GM18907 (cell line): ENCODE data around the gene TAF15.

Source experiments
- ATAC-seq: cut with Tn5 transposase; IDR thresholded peaks from one replicate; pipeline ENCODE4 v1.9.1; 2021; ENCODE audit warnings: mild to moderate bottlenecking, moderate library complexity; ENCODE audit not compliant: unreplicated experiment

Gene TAF15

GRCh38 chr17:35808962-35809854, at the start of gene TAF15:
TAF15 (plus strand) TSS chr17:35809484; CDS start chr17:35809570, 86 bp downstream.
- ATAC-seq: peak; percentile 91

GRCh38 chr17:35760587-35760986, 48.7 kb upstream of the TAF15 start, which contains the start of gene C17orf50:
C17orf50 (plus strand) TSS chr17:35760887; CDS start chr17:35760942, 55 bp downstream.
- ATAC-seq: no peak

- ATAC-seq: no peak
Measured at GRCh38 chr17:35761601-35762000, 47.7 kb upstream of the TAF15 start.

- no peak for ATAC-seq
Measured at GRCh38 chr17:35763767-35764122, 45.5 kb upstream of the TAF15 start.

- ATAC-seq: peak; percentile 87
Measured at GRCh38 chr17:35764123-35764991, 44.9 kb upstream of the TAF15 start.

GRCh38 chr17:35765086-35765710, 44.1 kb upstream of the TAF15 start:
- no peak for ATAC-seq

- no peak for ATAC-seq
Measured at GRCh38 chr17:35765756-35766488, 43.4 kb upstream of the TAF15 start.

GRCh38 chr17:35766489-35766877, 42.8 kb upstream of the TAF15 start:
- ATAC-seq: no peak

- no peak for ATAC-seq
Measured at GRCh38 chr17:35766903-35767510, 42.3 kb upstream of the TAF15 start.

GRCh38 chr17:35768797-35769196, 40.5 kb upstream of the TAF15 start:
- no peak for ATAC-seq

- ATAC-seq: no peak
Measured at GRCh38 chr17:35769895-35770486, 39.3 kb upstream of the TAF15 start.

- no peak for ATAC-seq
Measured at GRCh38 chr17:35773129-35773528, 36.2 kb upstream of the TAF15 start.

GRCh38 chr17:35773679-35774425, 35.4 kb upstream of the TAF15 start:
- no peak for ATAC-seq

GRCh38 chr17:35774499-35774898, 34.8 kb upstream of the TAF15 start:
- no peak for ATAC-seq

- ATAC-seq: no peak
Measured at GRCh38 chr17:35775039-35775438, 34.2 kb upstream of the TAF15 start.

GRCh38 chr17:35775583-35775982, 33.7 kb upstream of the TAF15 start:
- ATAC-seq: no peak

GRCh38 chr17:35778641-35779196, 30.6 kb upstream of the TAF15 start:
- no peak for ATAC-seq

GRCh38 chr17:35780950-35781349, 28.3 kb upstream of the TAF15 start:
- ATAC-seq: no peak

- ATAC-seq: no peak
Measured at GRCh38 chr17:35784895-35785294, 24.4 kb upstream of the TAF15 start.
